ENCODE data around the gene PLA2G3. TPM values are rescaled to one million over a fixed set of nuclear protein-coding genes. Genes with fewer than 3 reads are reported as not detected.

The PLA2G3 gene
- total and polyA plus RNA-seq, 2 of the 8 experiments (the other 6 are each of a cell fraction or from before 2014, with no cell fraction given) = 18.1 to 25.9 TPM

DNA sequence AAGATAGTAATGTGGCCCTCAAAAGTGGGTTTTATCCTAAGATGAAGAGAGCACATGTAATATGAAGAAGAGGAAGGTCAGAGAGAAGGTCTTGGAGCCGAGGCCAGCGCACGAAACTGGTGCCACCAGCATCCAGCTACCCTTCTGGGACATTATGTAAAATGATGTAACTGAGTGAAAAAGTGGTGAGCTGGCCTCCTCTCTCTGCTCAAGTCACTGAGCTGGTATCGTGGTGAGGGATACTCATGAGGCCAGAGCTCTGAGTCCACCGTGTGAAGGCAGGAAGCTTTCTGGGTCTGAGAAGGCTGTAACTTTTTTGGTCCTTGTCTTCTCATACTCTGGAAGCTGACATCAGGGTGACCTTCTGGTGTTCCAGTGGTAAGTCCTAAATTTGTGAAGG lies 44.7 kb upstream of the PLA2G3 start:
- Histone ChIP-seq H2BK5ac (ENCODE audit: low read depth, low read length) (no peak overlapping the region), H3K18ac (ENCODE audit: extremely low read depth, low read length) (no peak overlapping the region), H3K4me1 (replicated peaks in 1 of 4; ENCODE audit: control insufficient read depth in 3 of 4, insufficient read depth in 4 of 4, low read length in 3 of 4) (no peaks in the 10 kb centered on the region), H3K36me3 (ENCODE audit: control insufficient read depth in 2 of 4, insufficient read depth in 4 of 4, low read length in 3 of 4) (peaks cover 0 to 3% (median 1%) of the 10 kb centered on the region in 4 experiments; a peak in 2 of 8 replicates), H4K8ac (ENCODE audit: extremely low read depth, insufficient read depth, low read length) (no peak overlapping the region), H2AFZ (ENCODE audit: low read length) (no peak overlapping the region), H3K27me3 (replicated peaks in 1 of 4; ENCODE audit: control insufficient read depth in 3 of 4, extremely low read depth in 1 of 4, insufficient read depth in 3 of 4, low read length in 3 of 4) (no peaks in the 10 kb centered on the region), H3K4me2 (ENCODE audit: insufficient read depth in 1 of 2, low read depth in 2 of 2, low read length in 2 of 2) (no peak overlapping the region), H2BK12ac (ENCODE audit: low read depth, low read length) (no peak overlapping the region), H3K4ac (replicated peaks; ENCODE audit: insufficient read length, low read depth, low read length) (no peak overlapping the region), H4K5ac (ENCODE audit: insufficient read length, low read depth, low read length) (no peak overlapping the region), H3K56ac (replicated peaks; ENCODE audit: insufficient read length, low read depth, low read length) (no peak overlapping the region), H3K79me1 (ENCODE audit: low read depth, low read length) (no peaks in the 10 kb centered on the region), H3K27ac (ENCODE audit: low read depth, low read length) (no peak overlapping the region), H3K4me3 (ENCODE audit: extremely low read depth in 1 of 4, insufficient read depth in 2 of 4, low read depth in 3 of 4, low read length in 4 of 4) (no peak overlapping the region), H4K20me1 (replicated peaks in 1 of 2; ENCODE audit: control insufficient read depth in 1 of 2, insufficient read depth in 2 of 2, low read length in 2 of 2) (peaks cover 0 to 1% of the 10 kb centered on the region in 2 experiments), H3K14ac (ENCODE audit: insufficient read length) (no peak overlapping the region), H3K9me3 (ENCODE audit: insufficient read depth in 2 of 2, low read depth in 1 of 2, low read length in 1 of 2) (peaks cover 0 to 10% of the 10 kb centered on the region in 2 experiments; a peak in 1 of 4 replicates), H2BK15ac (ENCODE audit: low read length) (no peak overlapping the region), H3K79me2 (ENCODE audit: control insufficient read depth in 1 of 2, insufficient read depth in 2 of 2, low read length in 2 of 2) (no peaks in the 10 kb centered on the region; a peak in 1 of 4 replicates), H4K91ac (replicated peaks; ENCODE audit: insufficient read length, low read length) (no peak overlapping the region), H2AK5ac (ENCODE audit: low read depth, low read length) (no peak overlapping the region), H2BK20ac (ENCODE audit: low read length) (no peak overlapping the region), H3K23ac (ENCODE audit: insufficient read length) (no peak overlapping the region), H2BK120ac (replicated peaks; ENCODE audit: low read depth, low read length) (no peak overlapping the region), H3K23me2 (ENCODE audit: low read depth, low read length) (no peaks in the 10 kb centered on the region), H3K9ac (replicated peaks in 1 of 4; ENCODE audit: extremely low read depth in 1 of 4, low read depth in 3 of 4, low read length in 3 of 4) (no peak overlapping the region)
- 94% methylated on average over 5 of the region's 5 CpGs; no CpG with 5 or more reads in 1 of the 2 experiments for WGBS, 2 experiments (ENCODE audit: extremely low coverage in 1 of 2, insufficient coverage in 1 of 2, insufficient read length in 1 of 2, insufficient replicate concordance in 2 of 2, low coverage in 1 of 2, low lambda C conversion rate in 2 of 2, missing lambda C conversion rate in 1 of 2)
- FAIRE-seq = no peak
- DNase-seq (ENCODE audit: low read depth in 1 of 2, low spot score in 2 of 2) = no peak
- ChIA-PET POLR2A (ENCODE audit: partially characterized antibody) (no interaction called here), CTCF (ENCODE audit: partially characterized antibody) (interaction anchor here (0.9 to 1.3 kb wide), 3 partner anchors 15 to 128 kb away, joined by 3 to 5 read pairs (median 3); no protein-coding TSS in a partner anchor)
- TF ChIP-seq, protein P1, sequence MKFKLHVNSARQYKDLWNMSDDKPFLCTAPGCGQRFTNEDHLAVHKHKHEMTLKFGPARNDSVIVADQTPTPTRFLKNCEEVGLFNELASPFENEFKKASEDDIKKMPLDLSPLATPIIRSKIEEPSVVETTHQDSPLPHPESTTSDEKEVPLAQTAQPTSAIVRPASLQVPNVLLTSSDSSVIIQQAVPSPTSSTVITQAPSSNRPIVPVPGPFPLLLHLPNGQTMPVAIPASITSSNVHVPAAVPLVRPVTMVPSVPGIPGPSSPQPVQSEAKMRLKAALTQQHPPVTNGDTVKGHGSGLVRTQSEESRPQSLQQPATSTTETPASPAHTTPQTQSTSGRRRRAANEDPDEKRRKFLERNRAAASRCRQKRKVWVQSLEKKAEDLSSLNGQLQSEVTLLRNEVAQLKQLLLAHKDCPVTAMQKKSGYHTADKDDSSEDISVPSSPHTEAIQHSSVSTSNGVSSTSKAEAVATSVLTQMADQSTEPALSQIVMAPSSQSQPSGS (IDR thresholded peaks at IDR 0.05; ENCODE audit: low read length) = no peak
- TF ChIP-seq NANOG (IDR thresholded peaks at IDR 0.05; ENCODE audit: insufficient read depth, low read depth, low read length, poor library complexity, severe bottlenecking) (no peak), HDAC6 (IDR thresholded peaks at IDR 0.05; ENCODE audit: low read depth, low read length) (no peak), HDAC2 (IDR thresholded peaks at IDR 0.05; ENCODE audit: borderline replicate concordance in 1 of 2, low read depth in 2 of 2, low read length in 2 of 2) (no peak), KDM4A (IDR thresholded peaks at IDR 0.05; ENCODE audit: low read depth, low read length, severe bottlenecking) (no peak), GABPA (IDR thresholded peaks at IDR 0.05; ENCODE audit: borderline replicate concordance, insufficient read depth, low read length) (no peak), CHD1 (IDR thresholded peaks at IDR 0.05; ENCODE audit: low read depth, low read length) (no peak), SP4 (IDR thresholded peaks at IDR 0.05; ENCODE audit: low read length) (no peak), POLR2A (IDR thresholded peaks at IDR 0.05; ENCODE audit: control extremely low read depth in 1 of 2, low read depth in 2 of 2, low read length in 2 of 2) (no peak)

All from H1 (cell line).